ENCODE measurements around the gene MOB1B.
A peak's percentile ranks its signal among the peaks of the same experiment; 100 is the strongest.

DNA sequence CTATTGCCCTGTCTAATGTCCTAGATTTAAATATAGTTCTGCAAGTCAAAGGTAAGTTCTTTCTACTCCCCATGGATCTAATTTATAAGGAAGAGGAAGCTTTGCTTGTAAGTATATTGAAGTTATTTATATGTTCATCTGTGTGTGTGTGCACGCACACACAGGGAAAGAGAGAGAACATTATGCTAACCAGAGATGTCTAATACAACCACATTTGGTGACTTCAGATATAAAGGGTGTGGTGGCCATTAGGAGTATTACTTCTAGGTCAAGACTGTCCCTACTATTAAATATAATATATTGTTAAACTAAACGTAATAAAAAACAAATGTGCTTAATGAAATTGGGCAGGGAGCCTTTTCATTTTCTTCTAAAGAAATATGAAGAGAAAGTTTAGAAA is 95.4 kb downstream of the MOB1B start:
- TF ChIP-seq, protein P1, sequence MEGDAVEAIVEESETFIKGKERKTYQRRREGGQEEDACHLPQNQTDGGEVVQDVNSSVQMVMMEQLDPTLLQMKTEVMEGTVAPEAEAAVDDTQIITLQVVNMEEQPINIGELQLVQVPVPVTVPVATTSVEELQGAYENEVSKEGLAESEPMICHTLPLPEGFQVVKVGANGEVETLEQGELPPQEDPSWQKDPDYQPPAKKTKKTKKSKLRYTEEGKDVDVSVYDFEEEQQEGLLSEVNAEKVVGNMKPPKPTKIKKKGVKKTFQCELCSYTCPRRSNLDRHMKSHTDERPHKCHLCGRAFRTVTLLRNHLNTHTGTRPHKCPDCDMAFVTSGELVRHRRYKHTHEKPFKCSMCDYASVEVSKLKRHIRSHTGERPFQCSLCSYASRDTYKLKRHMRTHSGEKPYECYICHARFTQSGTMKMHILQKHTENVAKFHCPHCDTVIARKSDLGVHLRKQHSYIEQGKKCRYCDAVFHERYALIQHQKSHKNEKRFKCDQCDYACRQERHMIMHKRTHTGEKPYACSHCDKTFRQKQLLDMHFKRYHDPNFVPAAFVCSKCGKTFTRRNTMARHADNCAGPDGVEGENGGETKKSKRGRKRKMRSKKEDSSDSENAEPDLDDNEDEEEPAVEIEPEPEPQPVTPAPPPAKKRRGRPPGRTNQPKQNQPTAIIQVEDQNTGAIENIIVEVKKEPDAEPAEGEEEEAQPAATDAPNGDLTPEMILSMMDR (IDR thresholded peaks at IDR 0.05), result peak in 1 of 12 donors; percentile 17
- no peak for TF ChIP-seq POLR2A (IDR thresholded peaks at IDR 0.05)
